NCI-H226 (cell line): ENCODE measurements around the gene PTPN2.
A peak's percentile ranks its signal among the peaks of the same experiment; 100 is the strongest.
"Not testable (repeated sequence)": the region's sequence is repeated elsewhere in the genome, so short reads cannot be mapped to it uniquely, and the experiment has no call there.

Experiments used
- DNase-seq: peaks from one replicate; pipeline ENCODE4 v3.0.0-alpha.2; 2015

The PTPN2 gene

DNA sequence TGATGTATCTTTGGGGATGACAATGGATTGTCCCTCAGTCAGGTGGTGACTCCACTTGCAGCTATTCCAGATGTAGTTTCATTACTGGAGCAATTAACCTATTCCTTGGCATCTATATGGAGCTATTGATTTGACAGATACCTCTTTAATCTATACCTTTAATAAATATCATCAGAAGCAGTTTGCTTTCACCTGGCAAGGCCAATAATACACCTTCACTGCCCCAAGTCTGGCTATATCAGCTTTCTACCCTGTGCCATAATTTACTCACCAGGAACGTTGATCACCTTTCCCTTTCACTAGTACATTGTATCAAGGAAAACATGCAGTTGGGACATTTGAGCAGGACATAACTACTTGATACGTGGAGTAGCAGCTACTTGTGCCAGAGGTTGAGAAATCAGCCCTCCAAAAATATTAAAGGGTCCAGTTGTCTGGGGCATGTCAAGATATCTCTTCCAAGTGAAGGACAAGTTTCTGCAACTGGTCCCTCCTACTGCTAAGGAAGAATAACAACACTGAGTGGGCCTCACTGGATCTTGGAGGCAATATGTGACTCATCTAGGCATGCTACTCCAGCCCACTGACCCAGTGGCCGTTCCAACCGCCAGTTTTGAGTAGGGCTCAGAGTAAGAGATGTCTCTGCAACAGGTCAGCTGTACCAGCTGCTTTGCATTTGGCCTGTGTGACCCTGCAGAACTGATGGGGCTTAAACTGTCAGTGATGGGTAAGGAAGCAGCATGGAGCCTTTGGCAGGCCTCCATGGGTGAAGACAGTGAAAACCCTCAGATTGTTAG is 114.2 kb downstream of the PTPN2 start:
- no peak for DNase-seq

DNA sequence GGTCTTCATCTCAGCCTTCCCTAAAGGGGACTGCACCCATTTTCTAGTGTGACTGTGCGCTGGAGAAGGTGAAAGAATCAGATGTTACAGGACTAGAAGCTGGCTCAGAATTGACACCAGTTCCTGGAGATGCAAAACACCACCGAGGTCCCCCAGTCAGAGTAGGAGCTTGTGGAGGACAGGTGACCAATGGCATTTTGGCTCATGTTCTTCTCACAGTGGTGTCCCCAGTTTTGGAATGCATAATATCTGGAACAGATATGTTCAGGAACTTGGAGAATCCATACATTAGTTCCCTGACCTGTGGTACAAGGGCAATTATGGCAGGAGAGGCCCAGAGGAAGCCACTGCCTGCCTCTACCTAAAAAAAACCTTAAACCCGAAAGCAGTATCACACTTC is 114.9 kb downstream of the PTPN2 start:
- DNase-seq, result no peak

DNA sequence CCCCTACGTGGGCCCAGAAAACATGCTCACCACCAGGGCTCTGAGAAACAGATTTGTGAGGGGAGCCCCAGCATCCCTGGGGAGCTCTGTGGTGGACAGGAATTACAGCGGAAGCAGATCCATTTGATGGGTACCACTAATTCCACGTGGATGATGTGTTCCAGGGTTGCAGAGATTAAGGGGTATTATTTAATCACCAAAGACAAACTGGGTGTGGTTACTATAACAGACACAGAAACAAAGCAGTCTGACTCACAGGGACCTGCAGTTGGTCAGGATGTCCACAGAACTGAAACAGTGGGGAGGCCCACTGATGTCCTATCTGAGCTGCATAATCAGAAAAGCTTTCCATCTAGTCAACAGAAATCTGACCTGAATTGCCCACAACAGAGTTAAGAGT is 115.4 kb downstream of the PTPN2 start:
- DNase-seq, result peak; percentile 22

DNA sequence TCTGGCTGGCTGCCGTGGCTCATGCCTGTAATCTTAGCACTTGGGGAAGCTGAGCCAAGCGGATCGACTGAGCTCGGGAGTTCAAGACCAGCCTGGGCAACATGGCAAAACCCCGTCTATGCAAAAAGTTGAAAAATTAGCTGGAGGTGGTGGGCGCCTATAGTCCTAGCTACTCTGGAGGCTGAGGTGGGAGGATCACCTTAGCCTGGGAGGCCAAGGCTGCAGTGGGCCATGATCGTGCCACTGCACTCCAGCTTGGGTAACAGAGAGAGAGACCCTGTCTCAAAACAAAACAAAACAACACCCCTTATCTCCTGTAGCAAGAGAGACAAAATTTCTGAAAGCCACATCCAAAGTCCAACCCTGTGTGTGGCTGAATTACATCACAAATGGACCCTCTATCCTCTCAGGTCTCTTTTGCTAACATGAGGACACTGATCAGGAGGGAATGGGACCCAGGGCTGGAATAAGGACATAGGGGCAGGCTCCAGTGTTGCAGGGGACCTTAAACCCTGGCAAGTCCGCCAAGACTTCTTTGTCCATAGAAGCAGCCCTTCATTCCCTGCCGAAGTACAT is 116.4 kb downstream of the PTPN2 start:
- DNase-seq, result no peak

DNA sequence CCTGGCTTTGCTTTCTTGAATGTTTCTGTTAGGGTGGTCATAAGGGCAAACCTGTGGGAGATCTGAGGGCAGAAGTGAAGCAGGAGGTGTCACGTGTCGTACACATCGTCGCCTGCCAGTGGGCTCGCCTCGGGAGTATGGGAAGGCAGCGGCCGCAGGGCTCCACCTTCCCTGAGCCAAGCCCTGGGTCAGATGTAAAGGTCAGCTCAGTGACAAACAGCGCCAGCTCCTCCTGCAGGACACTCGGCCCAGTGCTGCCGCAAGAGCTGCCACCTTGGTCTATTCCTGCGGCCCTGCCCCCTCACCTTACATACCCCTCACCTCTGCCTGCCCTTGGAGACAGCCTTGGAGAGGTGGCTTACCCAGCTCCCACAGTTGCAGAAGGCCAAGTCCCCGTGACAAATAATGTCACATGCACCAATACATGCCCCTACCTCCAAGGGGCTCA is 117.0 kb downstream of the PTPN2 start:
- no peak for DNase-seq

DNA sequence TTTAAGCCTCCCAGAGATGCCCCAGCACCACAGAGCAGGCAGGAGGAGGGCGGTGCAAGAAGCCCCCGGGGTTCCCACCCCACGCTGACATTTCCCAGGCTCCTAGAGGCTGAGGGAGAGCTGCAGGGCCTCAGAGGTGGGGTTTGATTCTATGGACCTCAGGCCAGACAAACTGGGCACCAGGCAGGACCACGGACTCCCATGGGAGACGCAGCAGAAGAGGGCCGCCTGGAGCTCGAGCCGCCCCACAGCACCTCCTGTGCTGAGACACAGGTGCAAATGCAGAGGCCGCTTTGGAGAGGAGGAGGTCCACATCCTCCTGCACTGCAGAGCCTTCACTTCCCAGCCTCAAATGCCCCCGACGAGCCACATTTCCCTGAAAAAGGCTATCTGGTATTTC is 118.5 kb downstream of the PTPN2 start:
- no peak for DNase-seq

DNA sequence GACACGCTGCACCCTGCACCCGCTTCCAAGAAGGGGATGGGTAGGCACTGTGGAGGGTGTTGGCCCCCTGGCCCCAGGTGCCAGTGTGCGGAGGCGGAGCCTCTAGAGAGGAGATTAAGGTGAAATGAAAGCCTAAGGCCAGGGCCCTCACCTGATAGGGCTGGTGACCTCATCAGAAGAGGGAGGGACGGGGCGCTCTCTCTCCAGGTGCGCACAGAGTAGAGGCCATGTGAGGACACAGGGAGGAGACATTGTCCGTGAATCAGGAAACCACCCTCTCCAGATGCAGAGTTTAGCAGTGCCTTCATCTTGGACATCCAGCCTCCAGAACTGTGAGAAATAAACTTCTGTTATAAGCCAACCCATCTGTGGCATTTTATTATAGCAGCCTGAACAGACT is 118.9 kb downstream of the PTPN2 start:
- no peak for DNase-seq

DNA sequence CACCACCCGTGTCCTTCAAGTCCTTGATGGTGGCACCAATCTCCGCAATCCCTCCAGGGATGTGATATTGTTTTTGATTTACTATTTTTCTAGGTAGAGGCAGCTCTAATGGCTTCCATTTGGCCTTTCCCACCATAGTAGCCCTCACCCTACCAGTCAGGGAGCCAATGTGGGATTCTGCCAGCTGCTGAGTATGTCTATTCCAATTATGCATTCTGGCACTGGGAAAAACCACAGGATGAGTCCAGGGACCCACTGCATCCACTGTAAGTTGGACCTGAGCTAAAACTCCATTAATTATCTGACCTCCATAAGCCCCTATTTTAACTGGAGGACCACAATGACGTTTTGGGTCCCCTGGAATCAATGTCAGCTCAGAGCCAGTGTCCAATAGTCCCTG is 125.5 kb downstream of the PTPN2 start:
- not testable (repeated sequence) for DNase-seq

DNA sequence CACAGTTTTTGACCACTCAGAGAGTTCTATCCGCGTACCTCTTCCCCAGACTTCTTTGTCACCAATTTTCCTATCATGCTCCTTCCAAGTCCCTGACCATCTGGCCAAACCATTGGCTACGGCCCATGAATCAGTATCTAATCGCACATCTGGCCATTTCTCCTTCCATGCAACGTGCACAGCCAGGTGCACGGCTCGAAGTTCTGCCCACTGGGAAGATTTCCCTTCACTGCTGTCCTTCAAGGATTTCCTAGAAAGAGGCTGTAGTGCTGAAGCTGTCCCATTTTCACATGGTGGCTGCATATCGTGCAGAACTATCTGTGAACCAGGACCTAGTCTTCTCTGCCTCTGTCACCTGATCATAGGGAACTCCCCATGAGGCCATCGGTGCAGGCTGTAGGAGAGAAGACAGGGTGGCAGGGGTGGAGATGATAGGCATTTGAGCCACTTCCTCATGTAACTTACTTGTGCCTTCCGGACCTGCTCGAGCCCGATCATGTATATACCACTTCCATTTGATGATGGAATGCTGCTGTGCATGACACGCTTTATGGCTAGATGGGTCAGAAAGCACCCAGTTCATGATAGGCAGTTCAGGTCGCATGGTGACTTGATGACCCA is 127.3 kb downstream of the PTPN2 start:
- DNase-seq, result not testable (repeated sequence)

DNA sequence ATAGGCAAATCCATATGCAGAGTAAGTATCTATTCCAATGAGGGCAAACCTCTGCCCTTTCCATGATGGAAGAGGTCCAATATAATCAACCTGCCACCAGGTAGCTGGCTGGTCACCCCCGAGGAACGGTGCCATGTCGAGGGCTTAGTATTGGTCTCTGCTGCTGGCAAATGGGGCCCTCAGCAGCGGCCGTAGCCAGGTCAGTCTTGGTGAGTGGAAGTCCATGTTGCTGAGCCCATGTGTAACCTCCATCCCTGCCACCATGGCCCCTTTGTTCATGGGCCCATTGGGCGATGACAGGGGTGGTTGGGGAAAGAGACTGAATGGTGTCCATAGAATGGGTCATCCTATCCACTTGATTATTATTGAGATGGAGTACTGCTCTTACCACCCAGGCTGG is 128.4 kb downstream of the PTPN2 start:
- not testable (repeated sequence) for DNase-seq

DNA sequence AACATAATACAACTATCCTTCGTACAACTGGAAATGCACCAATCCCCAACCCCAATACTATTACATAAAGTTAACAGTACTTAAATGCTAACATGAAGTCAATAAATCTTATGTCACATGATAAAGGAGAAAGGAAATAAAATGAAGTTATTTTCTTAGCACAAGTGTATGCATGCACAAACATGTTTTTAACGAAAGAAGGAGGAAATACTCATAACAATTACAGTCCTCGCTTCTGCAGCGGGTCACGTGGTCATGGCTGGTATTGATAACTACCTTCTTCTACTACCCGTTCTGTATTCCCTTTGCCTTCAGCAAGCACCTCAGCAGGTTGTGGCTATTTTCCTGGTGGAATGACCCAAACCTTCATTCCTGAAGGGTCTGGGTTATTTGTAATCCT is 129.5 kb downstream of the PTPN2 start:
- no peak for DNase-seq

DNA sequence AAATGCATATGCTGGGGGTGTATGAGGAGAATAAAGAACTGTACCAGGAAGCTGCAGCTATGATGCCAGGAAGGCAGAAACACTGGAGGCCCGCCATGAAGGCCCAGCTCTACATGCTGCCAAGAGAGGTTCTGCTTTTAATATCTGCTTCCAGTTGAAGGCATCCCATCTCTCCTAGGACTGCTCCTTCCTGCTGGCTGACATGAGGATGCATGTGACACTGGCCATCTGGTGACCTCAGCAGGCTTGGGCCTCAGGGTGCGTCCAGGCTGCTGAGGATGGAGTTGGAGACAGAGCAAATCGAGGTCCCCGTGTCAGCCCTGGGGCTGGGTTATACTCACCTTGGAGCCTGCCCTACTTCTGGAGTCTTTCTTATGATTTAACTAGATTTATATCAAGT is 132.1 kb downstream of the PTPN2 start:
- no peak for DNase-seq

DNA sequence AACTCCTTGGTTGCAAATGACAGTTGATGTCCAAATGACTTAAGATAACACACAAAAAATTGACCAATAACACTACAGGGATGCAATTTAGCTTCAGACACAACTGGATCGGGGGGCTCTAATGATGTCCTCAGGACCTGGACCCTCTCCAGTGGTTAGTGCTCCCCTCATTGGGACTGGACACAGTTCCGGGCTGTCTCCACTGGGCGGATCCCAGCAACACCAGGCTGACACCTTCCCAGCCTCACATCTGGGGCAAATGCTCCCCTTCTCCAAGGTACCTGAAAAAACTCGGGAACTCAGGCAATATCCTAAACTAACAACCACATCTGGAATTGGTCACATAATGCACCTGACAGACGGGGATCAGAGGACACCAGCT is 132.5 kb downstream of the PTPN2 start:
- DNase-seq, result no peak

DNA sequence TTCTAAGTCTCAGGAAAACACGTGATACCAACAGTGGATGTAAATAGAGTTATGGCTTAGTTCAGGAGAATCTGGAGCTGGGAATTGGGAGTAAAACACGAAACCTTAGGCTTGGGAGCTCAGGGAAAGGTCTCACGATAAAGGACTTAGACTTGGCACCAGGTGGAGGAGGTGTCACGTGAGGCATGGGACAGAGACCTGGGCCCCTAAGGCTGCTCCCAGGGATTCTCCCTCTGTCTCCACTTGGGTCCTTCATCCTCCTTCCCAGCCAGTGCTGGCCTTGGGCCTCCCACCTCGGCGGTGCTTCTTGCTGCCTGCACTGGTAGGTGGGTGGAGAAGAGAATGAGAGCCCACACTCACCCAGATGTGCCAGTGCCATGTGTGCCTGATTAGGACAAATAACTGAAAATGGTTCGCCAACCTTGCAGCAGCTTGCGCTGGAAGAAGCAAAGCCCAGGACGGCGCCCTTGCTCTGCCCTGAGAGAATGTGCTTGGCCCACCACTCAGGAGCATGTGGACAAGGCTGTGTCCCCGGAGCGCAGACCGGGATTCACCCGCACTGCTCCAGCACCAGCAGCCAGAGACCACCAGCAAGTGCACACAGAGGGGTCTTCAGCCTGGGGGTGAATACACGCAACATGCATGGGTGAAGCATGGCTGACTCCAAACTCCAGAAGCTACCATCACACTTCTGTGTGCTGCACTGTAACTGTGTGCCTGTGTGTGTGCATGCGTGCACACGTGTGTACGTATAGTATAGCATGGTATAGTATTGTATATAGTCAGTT is 133.1 kb downstream of the PTPN2 start:
- DNase-seq, result no peak

DNA sequence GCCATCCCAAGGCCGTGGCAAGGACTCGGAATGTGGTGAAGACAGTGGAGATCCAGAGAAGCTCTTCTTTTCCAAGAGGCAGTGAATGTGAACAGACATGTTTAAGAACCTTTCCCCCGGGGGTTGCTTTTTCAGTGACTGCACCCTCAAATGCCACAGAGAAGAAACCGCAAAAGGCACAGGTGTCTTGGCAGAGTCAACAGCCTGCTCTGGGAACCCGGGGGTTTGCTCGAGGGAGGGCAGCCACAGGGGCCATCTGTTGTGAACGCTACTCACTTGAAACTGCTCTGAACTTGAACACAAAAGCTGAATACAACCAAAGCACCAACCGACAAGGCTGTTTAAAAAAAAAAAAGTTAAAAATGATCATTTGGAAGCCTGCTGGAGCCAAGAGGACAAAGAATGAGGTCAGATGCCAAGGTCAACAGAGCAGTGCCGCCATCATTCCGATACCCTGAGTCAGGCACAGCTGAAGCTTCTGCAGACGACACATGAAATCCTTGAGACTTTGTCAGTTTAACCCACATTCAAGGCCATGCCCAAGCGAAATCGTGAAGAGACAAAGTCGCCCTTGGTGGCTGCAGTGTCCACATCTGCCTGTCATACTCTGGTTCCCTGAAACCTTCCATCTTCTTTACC is 133.8 kb downstream of the PTPN2 start:
- no peak for DNase-seq

DNA sequence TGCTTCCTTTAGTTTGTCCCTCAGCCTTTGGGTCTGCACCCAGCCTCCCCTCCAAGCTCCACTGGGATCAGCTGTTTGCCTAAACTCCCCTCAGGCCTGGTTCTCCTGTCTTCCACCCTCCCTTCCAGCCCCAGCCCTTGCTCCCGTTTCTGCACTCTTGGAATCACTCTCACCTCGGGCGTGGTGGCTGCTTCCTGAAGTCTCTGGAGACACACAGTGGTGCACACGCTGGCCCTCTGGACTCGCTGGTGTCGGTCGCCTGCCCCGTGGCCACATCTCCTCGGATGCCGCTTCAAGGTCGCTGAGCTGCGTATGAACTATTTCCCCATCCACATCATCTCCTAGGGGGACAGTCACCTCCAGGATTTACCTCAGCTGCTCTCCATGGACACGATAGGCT is 134.9 kb downstream of the PTPN2 start:
- DNase-seq, result no peak

DNA sequence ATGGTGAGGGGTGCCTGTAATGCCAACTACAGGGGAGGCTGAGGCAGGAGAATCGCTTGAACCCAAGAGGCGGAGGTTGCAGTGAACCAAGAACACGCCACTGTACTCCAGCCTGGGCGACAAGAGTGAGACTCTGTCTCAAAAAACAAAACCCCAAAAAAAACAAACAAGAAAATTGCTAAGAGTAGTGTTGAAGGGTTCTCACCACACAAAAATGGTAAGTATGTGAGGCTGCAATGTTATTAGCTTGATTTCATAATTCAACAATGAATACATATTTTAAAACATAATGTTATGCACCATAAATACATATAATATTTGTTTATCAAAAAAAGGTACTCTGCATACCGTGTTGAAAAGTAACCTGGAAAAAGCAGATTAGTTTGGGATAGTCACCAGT is 135.4 kb downstream of the PTPN2 start:
- DNase-seq, result no peak

DNA sequence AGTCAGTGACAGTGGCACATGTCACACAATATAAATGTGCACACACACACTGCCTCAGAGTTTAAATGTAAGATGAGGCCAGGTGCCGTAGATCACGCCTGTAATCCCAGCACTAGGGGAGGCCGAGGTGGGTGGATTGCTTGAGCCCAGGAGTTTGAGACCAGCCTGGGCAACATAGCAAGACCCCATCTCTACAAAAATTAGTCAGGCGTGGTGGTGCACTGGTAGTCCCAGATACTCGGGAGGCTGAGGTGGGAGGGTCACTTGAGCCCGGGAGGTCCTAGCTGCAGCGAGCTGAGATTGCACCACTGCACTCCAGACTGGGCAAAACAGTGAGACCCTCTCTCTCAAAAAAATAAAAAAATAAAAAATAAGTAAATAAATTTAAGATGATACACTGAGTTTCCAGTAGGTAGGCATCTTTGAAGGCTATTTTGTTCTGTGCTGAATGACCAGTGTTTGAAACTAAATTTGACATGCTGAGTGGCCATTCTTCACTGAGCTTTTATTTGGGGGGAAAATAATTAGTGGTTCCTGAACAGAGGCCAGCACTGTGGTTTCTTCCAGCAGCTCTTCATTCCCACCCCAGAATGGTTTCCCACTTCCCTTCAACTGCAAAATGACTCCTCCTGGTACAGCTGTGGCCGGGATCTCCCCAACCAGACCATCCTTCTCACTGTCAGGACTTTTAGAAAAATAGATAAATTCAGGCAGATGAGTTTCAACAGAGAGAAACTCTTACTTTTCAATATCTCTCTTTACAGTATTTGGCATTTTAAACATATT is 136.3 kb downstream of the PTPN2 start:
- DNase-seq, result no peak

DNA sequence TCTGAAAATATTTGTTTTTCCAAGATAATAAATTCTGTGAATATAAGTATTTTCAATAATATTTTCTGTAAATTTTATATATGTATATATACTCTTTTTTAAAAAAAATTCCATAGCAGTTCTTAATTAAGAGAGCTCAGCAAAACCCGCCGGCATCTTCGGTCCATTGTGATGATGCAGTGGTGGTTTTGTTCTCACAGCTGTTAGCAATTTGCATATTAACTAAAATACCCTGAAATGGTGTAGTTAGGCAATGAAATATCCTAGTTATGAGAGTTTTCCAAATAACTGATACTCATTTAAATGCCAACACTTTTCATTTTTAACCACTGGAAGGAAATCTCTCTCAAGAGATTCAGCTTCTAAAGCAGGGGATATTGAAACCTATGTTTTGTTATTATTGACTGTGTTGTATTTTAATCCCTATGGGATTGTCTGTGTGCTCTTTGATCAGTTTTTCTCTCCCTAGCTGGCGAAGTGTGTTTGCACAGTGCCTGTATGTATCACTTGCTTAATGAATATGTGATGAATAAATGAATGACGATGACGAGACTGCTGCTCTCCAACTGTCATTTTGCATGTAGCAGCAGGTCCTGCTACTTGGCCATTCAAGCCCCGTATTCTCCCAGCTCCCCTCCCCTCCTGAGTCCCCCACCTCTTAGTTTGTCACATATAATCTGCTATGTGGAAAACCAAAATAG is 138.8 kb downstream of the PTPN2 start:
- no peak for DNase-seq

DNA sequence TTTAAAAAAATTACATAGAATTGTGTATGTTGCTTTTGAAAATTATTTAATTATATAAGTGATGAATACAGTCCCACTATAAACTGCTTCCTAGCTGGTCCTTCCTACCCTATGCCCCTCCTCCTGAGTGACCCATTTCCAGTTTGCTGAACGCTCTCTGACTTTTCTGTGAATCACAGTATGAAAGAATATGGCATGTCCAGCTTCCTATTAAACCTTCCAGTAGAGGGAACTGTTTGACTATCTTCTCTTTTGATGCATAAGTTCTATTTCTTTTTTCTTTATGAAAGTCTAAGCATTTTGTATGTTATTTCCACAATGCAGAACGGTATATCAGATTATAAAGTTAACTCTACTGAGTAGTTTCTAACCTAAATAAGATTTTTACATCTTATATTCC is 139.9 kb downstream of the PTPN2 start:
- DNase-seq, result peak; percentile 69

DNA sequence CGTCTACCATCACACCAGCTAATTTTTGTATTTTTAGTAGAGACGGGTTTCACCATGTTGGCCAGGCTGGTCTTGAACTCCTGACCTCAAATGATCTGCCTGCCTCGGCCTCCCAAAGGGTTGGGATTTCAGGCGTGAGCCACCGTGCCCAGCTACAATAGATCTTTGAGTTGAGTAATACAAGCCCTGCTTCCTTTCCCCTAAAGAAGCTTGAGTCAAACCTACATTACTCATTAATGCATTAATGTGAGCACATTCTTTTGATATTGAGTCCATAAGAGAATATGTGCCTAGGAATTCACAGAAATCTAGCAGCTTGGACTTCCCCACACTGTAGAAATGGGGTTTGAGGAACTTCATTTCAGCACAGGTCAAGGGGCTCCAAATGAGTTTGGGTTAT is 141.6 kb downstream of the PTPN2 start:
- DNase-seq, result peak; percentile 88
